HEK293T (cell line): ENCODE results near the gene CHD5.

Experiments used
- CTCF ChIA-PET: fragments of 350-600 bp; formaldehyde crosslinking; extraction: SDS; loops from one replicate; lab custom pipeline; 2021; ENCODE audit warnings: antibody characterized with exemption, inconsistent platforms; lab: Yijun Ruan, JAX
- POLR2A ChIA-PET: fragments of 350-600 bp; formaldehyde crosslinking; extraction: SDS; loops from one replicate; lab custom pipeline; 2020; ENCODE audit warnings: antibody characterized with exemption, inconsistent platforms; lab: Yijun Ruan, JAX
- DNase-seq: peaks from one replicate; pipeline ENCODE4 v3.0.0; 2012; ENCODE audit warnings: mixed read lengths; ENCODE audit errors: extremely low spot score
- ARNT ChIP-seq: fragments of 450-650 bp; IDR thresholded peaks from 2 replicates; pipeline ENCODE4 v1.6.1; 2017; ENCODE audit warnings: mild to moderate bottlenecking
- BHLHE40 ChIP-seq: fragments of 450-650 bp; IDR thresholded peaks from 2 replicates; pipeline ENCODE4 v1.6.1; 2016; ENCODE audit warnings: mild to moderate bottlenecking, moderate library complexity, borderline replicate concordance
- CTBP1 ChIP-seq: fragments of 450-650 bp; IDR thresholded peaks from 2 replicates; pipeline ENCODE4 v1.6.1; 2016; ENCODE audit warnings: borderline replicate concordance
- ELF4 ChIP-seq: fragments of 450-650 bp; IDR thresholded peaks from 2 replicates; pipeline ENCODE4 v1.6.1; 2017; ENCODE audit warnings: antibody characterized with exemption
- FOXA1 ChIP-seq: fragments of 450-650 bp; IDR thresholded peaks from 2 replicates; pipeline ENCODE4 v1.6.1; 2016; ENCODE audit warnings: mild to moderate bottlenecking
- FOXK2 ChIP-seq: fragments of 450-650 bp; IDR thresholded peaks from 2 replicates; pipeline ENCODE4 v1.6.1; 2016; ENCODE audit warnings: mild to moderate bottlenecking
- FOXM1 ChIP-seq: fragments of 450-650 bp; IDR thresholded peaks from 2 replicates; pipeline ENCODE4 v1.6.1; 2017; ENCODE audit warnings: mild to moderate bottlenecking, borderline replicate concordance
- HDGF ChIP-seq: fragments of 450-650 bp; IDR thresholded peaks from 2 replicates; pipeline ENCODE4 v1.6.1; 2017; ENCODE audit warnings: antibody characterized with exemption, borderline replicate concordance
- L3MBTL2 ChIP-seq: fragments of 450-650 bp; conservative IDR thresholded peaks from 2 replicates; pipeline ENCODE4 v1.6.1; 2016; ENCODE audit warnings: mild to moderate bottlenecking
- LEF1 ChIP-seq: fragments of 450-650 bp; IDR thresholded peaks from 2 replicates; pipeline ENCODE4 v1.6.1; 2017; ENCODE audit warnings: mild to moderate bottlenecking, borderline replicate concordance
- NFRKB ChIP-seq: fragments of 450-650 bp; IDR thresholded peaks from 2 replicates; pipeline ENCODE4 v1.6.1; 2016; ENCODE audit warnings: mild to moderate bottlenecking, moderate library complexity
- PKNOX1 ChIP-seq: fragments of 450-650 bp; IDR thresholded peaks from 2 replicates; pipeline ENCODE4 v1.6.1; 2016
- SP1 ChIP-seq: fragments of 450-650 bp; IDR thresholded peaks from 2 replicates; pipeline ENCODE4 v1.6.1; 2017
- SUZ12 ChIP-seq: fragments of 450-650 bp; IDR thresholded peaks from 2 replicates; pipeline ENCODE4 v1.6.1; 2016; ENCODE audit warnings: mild to moderate bottlenecking
- TARDBP ChIP-seq: fragments of 450-650 bp; IDR thresholded peaks from 2 replicates; pipeline ENCODE4 v1.6.1; 2016
- ZNF384 ChIP-seq: fragments of 450-650 bp; IDR thresholded peaks from 2 replicates; pipeline ENCODE4 v1.6.1; 2016

CHD5 gene

DNA sequence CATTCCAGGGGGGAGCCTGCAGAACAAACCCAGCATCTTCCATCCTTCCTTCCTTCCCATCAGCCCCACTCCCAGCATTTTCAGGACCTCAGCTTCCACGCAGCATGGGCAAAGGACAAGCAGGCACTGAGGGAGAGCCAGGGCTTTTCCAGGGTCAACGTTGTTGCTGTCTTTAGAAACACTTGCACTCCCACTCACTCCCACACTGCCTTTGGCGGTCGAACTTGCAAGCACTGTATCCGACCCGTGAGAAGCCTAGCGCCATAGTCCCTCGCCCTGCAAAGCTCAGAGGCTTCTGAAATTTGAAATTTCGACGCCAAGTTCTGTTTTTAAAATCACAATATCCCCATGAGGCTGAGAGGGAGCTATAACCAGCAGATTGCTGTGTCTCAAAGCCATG lies 87.0 kb downstream of the CHD5 start:
- POLR2A ChIA-PET, result no interaction called here
- no peak for TF ChIP-seq SP1
- no peak for TF ChIP-seq SUZ12
- TF ChIP-seq FOXA1, result no peak
- no peak for TF ChIP-seq HDGF
- TF ChIP-seq NFRKB, result no peak
- TF ChIP-seq ZNF384, result no peak
- no peak for TF ChIP-seq TARDBP
- TF ChIP-seq FOXK2, result no peak
- no peak for TF ChIP-seq LEF1
- no peak for TF ChIP-seq L3MBTL2
- TF ChIP-seq ARNT, result no peak
- TF ChIP-seq FOXM1, result no peak
- TF ChIP-seq ELF4, result no peak

GRCh38 chr1:6092211-6092610 lies 87.9 kb downstream of the CHD5 start:
- TF ChIP-seq HDGF (no peak), L3MBTL2 (no peak), LEF1 (no peak), PKNOX1 (no peak), ELF4 (no peak), ARNT (no peak), SP1 (no peak), NFRKB (no peak), CTBP1 (no peak), FOXA1 (no peak), FOXM1 (no peak), ZNF384 (no peak), SUZ12 (no peak)
- ChIA-PET POLR2A (no interaction called here), CTCF (interaction anchor here (1.2 kb wide), 1 partner anchor 10 kb away, joined by 3 read pairs; no protein-coding TSS in a partner anchor)
- DNase-seq, result no peak

More for the DNA sequence above, 87.0 kb downstream of the CHD5 start:
- DNase-seq, result no peak
- CTCF ChIA-PET, result no interaction called here

- DNase-seq, result no peak
- TF ChIP-seq BHLHE40, result no peak
- no peak for TF ChIP-seq FOXA1
- TF ChIP-seq SP1, result no peak
- no peak for TF ChIP-seq HDGF
- TF ChIP-seq ARNT, result no peak
- TF ChIP-seq TARDBP, result no peak
- no peak for TF ChIP-seq SUZ12
- TF ChIP-seq NFRKB, result no peak
- TF ChIP-seq FOXK2, result no peak
- no peak for TF ChIP-seq CTBP1
- no peak for TF ChIP-seq FOXM1
- TF ChIP-seq PKNOX1, result no peak
- no peak for TF ChIP-seq ELF4
- no peak for TF ChIP-seq ZNF384
- TF ChIP-seq L3MBTL2, result no peak
- ChIA-PET POLR2A (no interaction called here), CTCF (interaction anchor here (0.9 to 1.2 kb wide), 3 partner anchors 9 to 113 kb away, joined by 3 read pairs; no protein-coding TSS in a partner anchor)
These were observed 88.4 kb downstream of the CHD5 start for GRCh38 chr1:6091823-6092109.

DNA sequence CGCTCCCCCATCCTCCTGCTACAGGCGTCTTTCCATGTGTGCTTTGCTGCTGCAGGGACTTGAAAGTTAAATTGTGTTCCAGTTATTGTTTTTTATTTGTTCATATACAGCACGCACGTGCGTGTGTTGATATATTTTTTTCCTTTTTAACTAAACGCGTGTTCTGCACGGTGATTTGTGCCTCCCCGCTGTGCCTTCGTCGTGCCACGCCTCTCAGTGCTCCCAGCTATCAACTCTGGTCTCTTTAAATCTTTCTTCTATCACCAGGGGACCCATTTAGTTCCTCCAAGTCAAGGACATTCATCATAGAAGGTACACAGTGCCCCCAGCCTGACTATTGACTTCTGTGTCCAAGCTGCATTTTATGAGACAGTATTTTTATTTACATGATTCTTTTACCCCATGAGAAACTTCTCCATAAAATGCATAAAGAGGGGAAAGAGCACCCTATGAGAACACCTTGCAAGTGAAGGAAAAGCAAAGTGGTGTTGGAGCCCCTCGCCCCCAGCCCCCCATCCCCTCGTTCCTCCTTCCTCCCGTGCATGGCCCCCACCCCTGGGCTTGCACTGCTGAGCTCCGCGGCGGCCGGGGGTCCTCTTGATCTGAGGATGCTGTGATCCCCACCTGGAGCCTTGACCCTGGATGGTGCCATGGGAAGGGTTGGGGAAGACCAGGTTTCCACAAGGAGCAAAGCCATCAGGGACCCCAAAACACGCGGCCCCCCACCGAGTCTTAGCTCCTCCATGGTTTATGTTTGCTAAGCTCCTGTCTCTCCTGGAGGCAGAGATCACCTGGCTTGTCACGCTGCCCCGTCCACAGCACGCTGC lies 88.9 kb downstream of the CHD5 start:
- TF ChIP-seq L3MBTL2 (peak; percentile 53), SP1 (no peak), CTBP1 (peak; percentile 45; the same call in 1 of the 2 replicates), PKNOX1 (peak; percentile 81)
- ChIA-PET CTCF (interaction anchor here (0.9 to 1.2 kb wide), 3 partner anchors 9 to 114 kb away, joined by 3 read pairs; no protein-coding TSS in a partner anchor), POLR2A (no interaction called here)
- DNase-seq, result peak; percentile 40

- TF ChIP-seq LEF1, result no peak
- TF ChIP-seq ARNT, result no peak
- TF ChIP-seq ELF4, result no peak
- no peak for TF ChIP-seq BHLHE40
- TF ChIP-seq L3MBTL2, result no peak
- TF ChIP-seq NFRKB, result no peak
- TF ChIP-seq TARDBP, result no peak
- TF ChIP-seq SP1, result no peak
- no peak for TF ChIP-seq CTBP1
- no peak for TF ChIP-seq FOXA1
- POLR2A ChIA-PET, result no interaction called here
- DNase-seq, result no peak
- CTCF ChIA-PET, result no interaction called here
These were observed 89.8 kb downstream of the CHD5 start for GRCh38 chr1:6090288-6090687.

DNA sequence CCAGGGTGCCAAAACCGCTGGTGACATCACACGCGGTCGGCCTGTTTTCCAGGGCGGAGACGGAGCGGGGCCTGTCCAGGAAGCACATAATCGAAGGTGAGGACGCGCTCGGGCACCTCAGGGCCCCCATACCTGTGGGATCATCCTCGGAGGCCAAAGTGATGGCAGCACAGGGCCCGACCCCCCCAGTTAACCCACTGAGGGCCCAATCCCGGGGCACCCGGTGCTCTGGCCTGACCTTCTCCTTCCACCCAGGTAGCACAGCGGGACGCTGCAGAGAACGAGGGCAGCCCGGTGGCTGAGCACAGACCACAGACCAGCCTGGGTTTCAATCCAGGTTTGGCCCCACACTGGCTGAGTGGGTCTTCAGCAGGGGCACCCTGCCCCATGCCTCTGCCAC lies 91.2 kb downstream of the CHD5 start:
- TF ChIP-seq FOXM1 (no peak), ZNF384 (no peak), LEF1 (no peak), FOXK2 (no peak), HDGF (no peak), L3MBTL2 (no peak), NFRKB (no peak), TARDBP (no peak), SP1 (no peak), FOXA1 (no peak), BHLHE40 (no peak), CTBP1 (no peak), PKNOX1 (no peak), SUZ12 (no peak)
- CTCF ChIA-PET, result no interaction called here
- POLR2A ChIA-PET, result no interaction called here
- DNase-seq, result no peak
